Calu3 (cell line): ENCODE data around the gene TTC39A. TPM values are rescaled to one million over a fixed set of nuclear protein-coding genes. Genes with fewer than 3 reads are reported as not detected.

Experiments used
- BruUV-seq: library from RNA; stranded (reverse); fragments of 400-500 nt; replicated peaks from 2 replicates; lab custom pipeline; 2021; lab: Mats Ljungman, UMichigan
- CTCF ChIA-PET: fragments of 300-600 bp; sonication (Branson Sonifier 250); formaldehyde crosslinking; loops from one replicate; lab custom pipeline; 2022; ENCODE audit warnings: antibody characterized with exemption; lab: Charles Lee
- DNase-seq: peaks from one replicate; pipeline ENCODE4 v3.0.0; 2022
- H3K27ac Mint-ChIP-seq: one replicate; pipeline ENCODE4 v1.8.0; 2022; ENCODE audit warnings: mixed read lengths; ENCODE audit not compliant: unreplicated experiment
- H3K27me3 Mint-ChIP-seq: one replicate; pipeline ENCODE4 v1.8.0; 2022; ENCODE audit warnings: mixed read lengths; ENCODE audit not compliant: unreplicated experiment
- H3K36me3 Mint-ChIP-seq: one replicate; pipeline ENCODE4 v1.8.0; 2022; ENCODE audit warnings: mild to moderate bottlenecking, moderate library complexity, mixed read lengths; ENCODE audit not compliant: insufficient read depth, unreplicated experiment
- H3K4me1 Mint-ChIP-seq: one replicate; pipeline ENCODE4 v1.8.0; 2022; ENCODE audit warnings: mild to moderate bottlenecking, low read depth, mixed read lengths; ENCODE audit not compliant: unreplicated experiment
- H3K4me3 Mint-ChIP-seq: one replicate; pipeline ENCODE4 v1.8.0; 2022; ENCODE audit warnings: mild to moderate bottlenecking, low read depth, moderate library complexity, mixed read lengths; ENCODE audit not compliant: unreplicated experiment
- H3K9me3 Mint-ChIP-seq: one replicate; pipeline ENCODE4 v1.8.0; 2022; ENCODE audit warnings: low read depth, mixed read lengths; ENCODE audit not compliant: unreplicated experiment
- intact Hi-C: fragments of 100-400 bp; cut with micrococcal nuclease; formaldehyde crosslinking; loops from one replicate; pipeline ENCODE4 v1.10.0; 2022; ENCODE audit not compliant: unreplicated experiment
- total RNA-seq: library from RNA; stranded (reverse); gene quantifications from 2 replicates; pipeline ENCODE4 v1.2.3, GENCODE V29; 2022
- TF ChIP-seq, protein P1 (sequence below): fragments of 200-600 bp; IDR thresholded peaks from one replicate; pipeline ENCODE4 v1.8.0; 2022; ENCODE audit warnings: antibody characterized with exemption; ENCODE audit not compliant: unreplicated experiment

TTC39A gene
- total RNA-seq, 1 experiment from 2014 or later: 18.8 TPM

DNA sequence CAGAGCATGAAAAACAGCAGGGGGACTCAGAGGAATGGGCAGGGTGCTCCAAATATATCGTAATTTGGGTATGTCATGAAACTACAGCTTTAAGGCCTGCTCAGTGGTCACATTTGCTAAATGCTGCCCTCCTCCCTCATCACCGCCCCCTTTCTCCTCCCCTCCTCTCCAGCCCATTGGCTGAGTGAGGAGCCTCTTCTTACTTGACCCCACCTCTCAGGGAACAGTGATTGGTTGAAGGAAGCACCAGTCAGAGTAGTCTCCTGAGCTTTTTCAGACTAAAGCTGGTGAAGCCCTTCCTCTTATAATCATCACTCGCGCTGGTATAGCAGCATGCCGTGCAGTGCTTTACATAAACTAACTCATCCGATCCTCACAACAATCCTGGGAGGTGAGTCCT, 10.0 kb upstream of the TTC39A start:
- no peak for DNase-seq
- Mint-ChIP-seq H3K27me3 (no peaks in the 10 kb centered on the region), H3K4me1 (peaks cover 35% of the 10 kb centered on the region), H3K36me3 (peaks cover 13% of the 10 kb centered on the region), H3K9me3 (no peaks in the 10 kb centered on the region), H3K4me3 (no peak overlapping the region), H3K27ac (no peak overlapping the region)
- intact Hi-C loops: no loop called here
- CTCF ChIA-PET: interaction anchor here (0.5 kb wide), 1 partner anchor 429 kb away, joined by 4 read pairs; no protein-coding TSS in a partner anchor
- no TSS peak for BruUV-seq
- TF ChIP-seq, protein P1, sequence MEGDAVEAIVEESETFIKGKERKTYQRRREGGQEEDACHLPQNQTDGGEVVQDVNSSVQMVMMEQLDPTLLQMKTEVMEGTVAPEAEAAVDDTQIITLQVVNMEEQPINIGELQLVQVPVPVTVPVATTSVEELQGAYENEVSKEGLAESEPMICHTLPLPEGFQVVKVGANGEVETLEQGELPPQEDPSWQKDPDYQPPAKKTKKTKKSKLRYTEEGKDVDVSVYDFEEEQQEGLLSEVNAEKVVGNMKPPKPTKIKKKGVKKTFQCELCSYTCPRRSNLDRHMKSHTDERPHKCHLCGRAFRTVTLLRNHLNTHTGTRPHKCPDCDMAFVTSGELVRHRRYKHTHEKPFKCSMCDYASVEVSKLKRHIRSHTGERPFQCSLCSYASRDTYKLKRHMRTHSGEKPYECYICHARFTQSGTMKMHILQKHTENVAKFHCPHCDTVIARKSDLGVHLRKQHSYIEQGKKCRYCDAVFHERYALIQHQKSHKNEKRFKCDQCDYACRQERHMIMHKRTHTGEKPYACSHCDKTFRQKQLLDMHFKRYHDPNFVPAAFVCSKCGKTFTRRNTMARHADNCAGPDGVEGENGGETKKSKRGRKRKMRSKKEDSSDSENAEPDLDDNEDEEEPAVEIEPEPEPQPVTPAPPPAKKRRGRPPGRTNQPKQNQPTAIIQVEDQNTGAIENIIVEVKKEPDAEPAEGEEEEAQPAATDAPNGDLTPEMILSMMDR: no peak

DNA sequence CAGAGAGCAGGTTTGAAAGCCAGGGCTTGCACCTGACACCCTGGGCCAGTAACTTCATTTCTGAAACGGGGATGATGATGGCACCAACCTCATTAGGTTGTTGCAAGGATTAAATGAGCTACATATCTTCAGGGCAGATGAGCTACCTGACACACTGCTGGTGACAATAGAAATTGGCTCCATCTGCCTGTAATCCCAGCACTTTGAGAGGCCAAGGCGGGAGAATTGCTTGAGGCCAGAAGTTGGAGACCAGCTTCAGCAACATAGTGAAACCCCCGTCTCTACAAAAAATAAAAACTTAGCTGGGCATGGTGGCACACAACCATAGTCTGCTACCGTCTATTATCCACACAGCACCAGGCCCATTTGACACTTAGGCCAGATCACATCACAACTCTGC, 6.3 kb upstream of the TTC39A start:
- peaks cover 38% of the 10 kb centered on the region for H3K4me1 Mint-ChIP-seq
- no peaks in the 10 kb centered on the region for H3K36me3 Mint-ChIP-seq
- no peak overlapping the region for H3K27ac Mint-ChIP-seq
- H3K27me3 Mint-ChIP-seq: no peaks in the 10 kb centered on the region
- TF ChIP-seq, protein P1: no peak
- no TSS peak for BruUV-seq
- DNase-seq: no peak
- no peaks in the 10 kb centered on the region for H3K9me3 Mint-ChIP-seq
- CTCF ChIA-PET: interaction anchor here (0.7 kb wide), 1 partner anchor 68 kb away, joined by 3 read pairs; no protein-coding TSS in a partner anchor
- no peak overlapping the region for H3K4me3 Mint-ChIP-seq
- intact Hi-C loops: no loop called here

DNA sequence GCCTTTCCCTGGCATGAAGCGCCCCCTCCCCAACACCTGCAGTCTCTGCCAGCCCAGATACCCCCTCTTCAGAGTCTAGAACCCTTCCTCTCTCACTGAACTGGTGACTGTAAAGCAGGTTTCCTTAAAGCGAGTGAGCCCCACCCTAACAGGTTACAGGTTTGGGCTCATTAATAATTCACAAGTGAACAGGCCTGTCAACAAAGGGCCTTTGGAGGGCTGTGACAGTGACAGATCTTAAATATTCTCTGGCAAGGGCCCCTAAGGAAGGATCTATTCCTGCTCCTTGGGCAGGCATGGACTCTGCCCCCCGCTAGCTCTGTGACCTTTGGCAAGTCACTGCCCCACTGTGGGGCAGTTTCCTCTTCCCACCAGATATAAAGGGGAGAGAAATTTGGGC, 5.6 kb upstream of the TTC39A start:
- Mint-ChIP-seq H3K36me3 (peaks cover 5% of the 10 kb centered on the region), H3K4me3 (peak overlapping the region; percentile 15), H3K27me3 (no peaks in the 10 kb centered on the region), H3K4me1 (peaks cover 45% of the 10 kb centered on the region), H3K9me3 (no peaks in the 10 kb centered on the region), H3K27ac (peak overlapping the region; percentile 43)
- intact Hi-C loops: no loop called here
- DNase-seq: peak; percentile 53
- CTCF ChIA-PET: interaction anchor here (0.7 kb wide), 1 partner anchor 68 kb away, joined by 3 read pairs; no protein-coding TSS in a partner anchor
- TF ChIP-seq, protein P1: no peak
- no TSS peak for BruUV-seq

DNA sequence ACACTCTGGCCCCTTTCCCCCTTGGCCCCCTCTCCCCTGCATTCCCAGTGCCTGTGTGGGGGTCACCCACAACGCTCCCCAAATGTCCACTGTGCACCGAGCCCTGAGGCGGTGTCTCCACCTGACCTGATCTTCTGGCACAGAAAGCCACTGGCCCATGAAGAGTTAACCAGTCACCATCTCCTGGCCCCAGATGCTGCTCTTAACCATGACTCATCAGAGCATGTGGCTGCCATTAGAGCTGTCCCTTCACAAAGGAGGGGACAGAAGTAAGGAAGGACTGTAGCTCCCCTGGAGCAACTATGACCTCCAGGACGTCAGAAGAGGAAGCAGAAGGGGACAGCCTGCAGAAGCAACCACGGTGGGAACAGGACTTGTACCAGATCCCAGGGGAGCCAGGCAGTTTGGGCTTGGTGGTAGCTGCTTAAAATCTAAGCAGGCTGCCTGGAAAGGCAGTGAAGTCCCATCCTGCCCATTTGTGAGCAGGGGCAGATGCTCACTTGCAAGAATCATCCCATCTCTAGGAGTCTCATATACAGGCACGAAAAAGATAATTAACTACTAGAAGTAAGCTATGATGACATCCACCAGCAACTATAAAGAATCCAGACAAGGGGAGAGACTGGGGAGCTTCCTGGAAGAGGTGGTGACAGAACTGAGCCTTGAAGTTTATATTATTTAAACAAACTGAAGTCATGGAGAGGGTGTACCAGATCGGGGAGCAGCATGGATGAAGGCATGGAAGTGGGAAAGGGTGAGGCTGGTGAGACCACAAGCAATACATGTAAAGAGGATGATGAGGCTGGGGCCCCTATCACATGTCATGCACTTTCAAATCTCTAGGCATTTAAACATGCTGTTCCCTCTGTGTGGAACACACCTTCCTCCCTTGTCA, 1.1 kb upstream of the TTC39A start:
- Mint-ChIP-seq H3K4me1 (peaks cover 52% of the 10 kb centered on the region), H3K27ac (peak overlapping the region; percentile 94), H3K27me3 (no peaks in the 10 kb centered on the region), H3K9me3 (no peaks in the 10 kb centered on the region), H3K4me3 (peak overlapping the region; percentile 75), H3K36me3 (peaks cover 19% of the 10 kb centered on the region)
- TF ChIP-seq, protein P1: no peak
- TSS peak; percentile 78 for BruUV-seq
- DNase-seq: peak; percentile 56
- intact Hi-C loops: no loop called here
- CTCF ChIA-PET: interaction anchor here (0.6 to 1.8 kb wide), 6 partner anchors 13 to 169 kb away, joined by 3 to 10 read pairs (median 4); no protein-coding TSS in a partner anchor
